T-cell (primary cell): ENCODE results near the gene CLASP1. TPM values are rescaled to one million over a fixed set of nuclear protein-coding genes. Genes with fewer than 3 reads are reported as not detected.

Source experiments
- ATAC-seq, 4 experiments: fragments of 200-7000 bp in 3 of 4; fragments of 150-1000 bp in 1 of 4; cut with Tn5 transposase; replicated peaks in 1 of 4; 1 replicate in 3 of 4; 2 replicates in 1 of 4; pipeline ENCODE4 v1.10.0; 2021; ENCODE audit warnings: moderate library complexity in 3 of 4, mild to moderate bottlenecking in 2 of 4, moderate number of reproducible peaks in 1 of 4
- CTCF ChIA-PET, 2 donors: fragments of 300-600 bp; sonication (Branson Sonifier 250); formaldehyde crosslinking; loops; one replicate each; lab custom pipeline; 2022; ENCODE audit warnings: antibody characterized with exemption in 2 of 2; lab: Charles Lee
- POLR2A ChIA-PET, 2 donors: fragments of 300-600 bp; sonication (Branson Sonifier 250); formaldehyde crosslinking; loops; one replicate each; lab custom pipeline; 2022; ENCODE audit warnings: antibody characterized with exemption in 2 of 2; lab: Charles Lee
- DNase-seq, 35 experiments: peaks; one replicate each; pipeline versions ENCODE4 v3.0.0 to v3.0.0-alpha.2; 2013 to 2023
- H3K27ac ChIP-seq: one replicate; pipeline ENCODE4 v1.5.1; 2013; ENCODE audit warnings: low read length
- H3K27me3 ChIP-seq, 2 experiments: replicated peaks in 1 of 2; 1 replicate in 1 of 2; 2 replicates in 1 of 2; pipeline versions ENCODE4 v1.6.1 to v1.7.0; 2013; ENCODE audit warnings: low read length in 1 of 2, mixed read lengths in 1 of 2; ENCODE audit not compliant: control insufficient read depth in 2 of 2, insufficient read depth in 2 of 2; ENCODE audit errors: extremely low read depth in 1 of 2
- H3K36me3 ChIP-seq, 2 donors: 1 replicate in 1 of 2; 2 replicates in 1 of 2; pipeline versions ENCODE4 v1.6.1 to v1.7.0; 2013; ENCODE audit warnings: low read length in 1 of 2; ENCODE audit not compliant: control insufficient read depth in 2 of 2, insufficient read depth in 1 of 2; ENCODE audit errors: extremely low read depth in 1 of 2
- H3K4me1 ChIP-seq, 2 experiments: 1 replicate in 1 of 2; 2 replicates in 1 of 2; pipeline versions ENCODE4 v1.6.1 to v1.7.0; 2013; ENCODE audit warnings: low read length in 2 of 2, mixed read lengths in 1 of 2; ENCODE audit not compliant: insufficient read depth in 2 of 2, control insufficient read depth in 1 of 2; ENCODE audit errors: extremely low read depth in 1 of 2
- H3K4me3 ChIP-seq, 2 donors: 1 replicate in 1 of 2; 2 replicates in 1 of 2; pipeline versions ENCODE4 v1.5.1 to v1.7.0; 2013; ENCODE audit warnings: mild to moderate bottlenecking in 2 of 2, low read length in 1 of 2, moderate library complexity in 1 of 2; ENCODE audit not compliant: control insufficient read depth in 1 of 2; ENCODE audit errors: extremely low read depth in 1 of 2
- H3K9me3 ChIP-seq: 2 replicates; pipeline ENCODE4 v1.7.0; 2013
- H3K27ac Mint-ChIP-seq, 2 donors: one replicate each; pipeline ENCODE4 v1.8.0; 2020 to 2021; ENCODE audit warnings: mild to moderate bottlenecking in 2 of 2, mixed read lengths in 2 of 2
- H3K27me3 Mint-ChIP-seq, 2 donors: one replicate each; pipeline ENCODE4 v1.8.0; 2021 to 2022; ENCODE audit warnings: mixed read lengths in 2 of 2
- H3K36me3 Mint-ChIP-seq: one replicate; pipeline ENCODE4 v1.8.0; 2021; ENCODE audit warnings: mixed read lengths
- H3K4me1 Mint-ChIP-seq, 3 donors: one replicate each; pipeline ENCODE4 v1.8.0; 2020 to 2022; ENCODE audit warnings: mixed read lengths in 3 of 3, mild to moderate bottlenecking in 1 of 3
- H3K4me3 Mint-ChIP-seq, 3 donors: one replicate each; pipeline ENCODE4 v1.8.0; 2020 to 2022; ENCODE audit warnings: mild to moderate bottlenecking in 3 of 3, mixed read lengths in 3 of 3, moderate library complexity in 3 of 3
- H3K9me3 Mint-ChIP-seq, 3 donors: one replicate each; pipeline ENCODE4 v1.8.0; 2020 to 2022; ENCODE audit warnings: mixed read lengths in 3 of 3
- whole genome bisulfite sequencing: methylation state at CpG from one replicate; pipeline ENCODE4 v1.1.5; 2013; ENCODE audit warnings: missing lambda C conversion rate; ENCODE audit not compliant: insufficient coverage; 5-methylcytosine and 5-hydroxymethylcytosine counted together
- total RNA-seq, 35 experiments: library from RNA in 6 of 35; stranded (reverse) in 6 of 35; fragments of 120-200 nt in 1 of 35; gene quantifications; one replicate each; pipeline versions ENCODE4 v1.2.1 to v1.2.4 and lab custom pipeline; 2013 to 2026

The CLASP1 gene
- total RNA-seq, 5 donors from 2014 or later (not counting 1 experiment from before 2014, with no cell fraction given), result 57.8 to 72.8 (median 65.1) TPM

DNA sequence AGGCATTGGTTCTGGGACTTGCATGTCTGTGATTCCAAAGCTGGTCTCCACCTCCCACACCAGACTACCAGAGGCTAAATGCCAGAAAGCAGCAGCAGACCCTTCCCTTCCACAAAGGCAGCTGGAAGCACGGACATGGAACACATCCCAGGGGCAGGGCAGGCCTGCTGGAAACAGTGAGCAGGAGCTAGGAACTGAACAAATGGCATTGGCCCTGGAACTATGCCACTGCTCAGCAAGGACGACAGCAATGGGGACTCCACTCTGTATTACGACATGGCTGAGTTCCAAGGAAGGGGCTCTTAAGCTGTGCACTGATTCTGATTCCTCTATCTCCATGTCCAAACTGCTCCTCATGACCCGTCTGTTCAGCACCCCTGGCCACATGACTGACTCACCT is 286.5 kb downstream of the CLASP1 start:
- Histone ChIP-seq H3K36me3 (peaks cover 20 to 81% of the 10 kb centered on the region in 2 donors), H3K9me3 (no peaks in the 10 kb centered on the region), H3K27ac (no peak overlapping the region), H3K27me3 (no peaks in the 10 kb centered on the region), H3K4me3 (no peak overlapping the region), H3K4me1 (no peaks in the 10 kb centered on the region)
- H3K9me3 Mint-ChIP-seq, result no peaks in the 10 kb centered on the region
- H3K36me3 Mint-ChIP-seq, result peaks cover 56% of the 10 kb centered on the region
- no peak overlapping the region for H3K4me3 Mint-ChIP-seq
- H3K27me3 Mint-ChIP-seq, result no peaks in the 10 kb centered on the region
- 100% methylated on average over 3 of the region's 4 CpGs for WGBS
- DNase-seq, result no peak
- ATAC-seq, result no peak
- ChIA-PET CTCF (no interaction called here), POLR2A (no interaction called here)
- no peaks in the 10 kb centered on the region for H3K4me1 Mint-ChIP-seq
- H3K27ac Mint-ChIP-seq, result no peak overlapping the region

DNA sequence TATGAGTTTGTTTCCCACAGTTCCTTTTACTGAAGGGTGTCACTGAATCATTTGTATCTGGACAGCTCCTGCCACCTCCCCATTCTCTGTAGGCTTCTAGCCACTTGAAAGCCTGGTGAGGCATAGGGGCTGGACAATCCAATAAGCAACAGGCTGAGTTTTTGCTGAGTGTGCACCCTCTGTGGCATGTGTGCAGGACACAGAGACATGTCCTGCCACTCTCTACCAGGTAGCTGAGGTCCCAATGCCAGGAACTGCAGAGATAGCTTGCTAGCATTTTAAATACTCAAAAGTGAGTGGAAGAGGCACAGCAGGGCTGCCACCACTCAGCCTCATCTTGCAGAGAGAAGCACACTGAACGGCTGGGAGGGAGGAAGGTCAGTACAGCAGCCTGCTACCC is 287.0 kb downstream of the CLASP1 start:
- POLR2A ChIA-PET, result no interaction called here
- Histone ChIP-seq H3K4me3 (no peak overlapping the region), H3K4me1 (no peaks in the 10 kb centered on the region), H3K27me3 (no peaks in the 10 kb centered on the region), H3K27ac (no peak overlapping the region), H3K9me3 (no peaks in the 10 kb centered on the region), H3K36me3 (peaks cover 19 to 81% of the 10 kb centered on the region in 2 donors)
- CTCF ChIA-PET, result no interaction called here
- Mint-ChIP-seq H3K27ac (no peak overlapping the region), H3K36me3 (peaks cover 56% of the 10 kb centered on the region), H3K9me3 (no peaks in the 10 kb centered on the region), H3K4me3 (no peak overlapping the region), H3K4me1 (no peaks in the 10 kb centered on the region), H3K27me3 (no peaks in the 10 kb centered on the region)
- ATAC-seq (no peak), DNase-seq (no peak)
- 83% methylated on average over 1 of the region's 1 CpG for WGBS

DNA sequence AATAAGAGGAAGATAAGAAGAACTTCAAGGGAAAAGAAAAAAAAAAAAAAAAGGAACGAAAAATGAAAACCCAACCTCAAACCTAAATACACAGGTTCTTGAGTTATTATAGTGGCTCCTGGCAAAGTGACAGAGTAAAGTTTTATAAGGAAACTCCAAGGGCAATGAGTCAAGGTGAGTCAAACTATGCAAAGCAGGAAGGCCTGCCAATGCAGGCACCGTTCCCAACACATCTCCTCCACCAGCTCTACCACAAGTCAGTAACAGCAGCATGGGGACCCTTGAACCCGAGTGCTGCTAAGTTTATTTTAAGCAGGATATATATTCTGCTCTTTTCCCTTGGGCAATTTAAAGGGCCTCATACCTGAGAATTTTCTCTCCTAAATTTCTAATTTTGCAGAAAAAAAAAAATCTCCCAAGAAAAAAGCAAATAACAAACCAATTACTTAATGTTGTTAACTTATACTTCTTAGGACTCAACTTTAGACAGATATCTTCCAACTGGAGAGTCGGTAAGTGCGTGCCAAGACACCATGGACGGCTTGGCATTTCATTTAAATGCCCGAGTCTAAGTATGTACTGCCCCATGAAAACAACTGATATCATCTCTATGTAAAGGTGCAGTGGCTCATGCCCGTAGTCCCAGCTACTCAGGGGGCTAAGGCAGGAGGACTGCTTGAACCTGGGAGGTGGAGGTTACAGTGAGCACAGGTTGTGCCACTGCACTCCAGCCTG is 288.5 kb downstream of the CLASP1 start:
- WGBS, result no CpG with 5 or more reads among the region's 8 CpGs
- H3K27ac Mint-ChIP-seq, result no peak overlapping the region
- ATAC-seq (no peak), DNase-seq (no peak)
- H3K27me3 ChIP-seq, result no peaks in the 10 kb centered on the region
- no peaks in the 10 kb centered on the region for H3K27me3 Mint-ChIP-seq
- H3K36me3 ChIP-seq, result peaks cover 16 to 72% of the 10 kb centered on the region in 2 donors
- ChIA-PET POLR2A (no interaction called here), CTCF (no interaction called here)
- no peaks in the 10 kb centered on the region for H3K4me1 ChIP-seq
- H3K4me3 ChIP-seq, result no peak overlapping the region
- no peaks in the 10 kb centered on the region for H3K9me3 ChIP-seq
- no peaks in the 10 kb centered on the region for H3K9me3 Mint-ChIP-seq
- peaks cover 56% of the 10 kb centered on the region for H3K36me3 Mint-ChIP-seq
- no peaks in the 10 kb centered on the region for H3K4me1 Mint-ChIP-seq
- no peak overlapping the region for H3K27ac ChIP-seq
- H3K4me3 Mint-ChIP-seq, result no peak overlapping the region

DNA sequence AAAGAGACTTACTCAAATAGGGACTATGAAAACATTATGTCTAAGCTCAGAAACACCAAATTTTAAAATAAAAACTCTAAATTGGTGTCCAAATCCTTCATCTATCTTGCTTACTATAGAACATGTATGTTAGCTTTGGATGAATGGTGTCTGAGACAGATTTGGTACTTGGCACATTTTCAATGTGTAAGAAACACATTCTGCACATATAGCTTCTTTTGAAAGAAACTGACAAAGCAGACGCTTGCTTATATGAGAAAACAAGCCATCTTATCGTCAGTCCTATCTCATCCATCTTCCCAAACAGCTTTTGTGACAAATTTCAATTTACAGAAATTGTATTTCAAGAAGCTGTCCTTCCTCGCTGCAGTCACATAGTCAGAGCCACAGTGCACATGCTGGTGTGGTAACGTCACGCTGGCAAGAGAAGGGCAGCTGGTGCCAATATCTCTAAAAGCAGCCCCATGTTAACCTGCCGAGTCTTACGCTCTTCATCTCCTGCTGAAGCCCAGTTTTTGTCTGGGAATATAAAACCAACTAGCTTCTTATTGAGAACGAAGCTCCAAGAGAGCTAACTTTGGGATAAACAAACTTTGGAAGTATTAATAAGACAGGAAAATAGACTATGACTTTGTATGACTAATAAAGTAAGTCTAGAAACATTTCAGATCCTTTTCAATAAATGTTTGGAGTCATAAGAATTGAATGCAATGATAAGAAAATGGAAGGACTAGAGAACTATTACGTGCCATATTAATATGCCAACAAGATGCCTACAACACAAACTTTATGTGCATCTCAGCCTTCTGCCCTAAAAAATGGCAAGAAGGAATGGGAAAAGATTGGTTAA is 289.3 kb downstream of the CLASP1 start:
- ChIA-PET POLR2A (no interaction called here), CTCF (no interaction called here)
- no peak for ATAC-seq
- WGBS, result 96% methylated on average over 4 of the region's 9 CpGs
- Mint-ChIP-seq H3K4me3 (no peak overlapping the region), H3K36me3 (peaks cover 52% of the 10 kb centered on the region), H3K27me3 (no peaks in the 10 kb centered on the region), H3K9me3 (no peaks in the 10 kb centered on the region), H3K27ac (no peak overlapping the region), H3K4me1 (no peaks in the 10 kb centered on the region)
- Histone ChIP-seq H3K27me3 (no peaks in the 10 kb centered on the region), H3K4me1 (no peaks in the 10 kb centered on the region), H3K27ac (no peak overlapping the region), H3K4me3 (no peak overlapping the region), H3K36me3 (peaks cover 16 to 68% of the 10 kb centered on the region in 2 donors), H3K9me3 (no peaks in the 10 kb centered on the region)
- no peak for DNase-seq

DNA sequence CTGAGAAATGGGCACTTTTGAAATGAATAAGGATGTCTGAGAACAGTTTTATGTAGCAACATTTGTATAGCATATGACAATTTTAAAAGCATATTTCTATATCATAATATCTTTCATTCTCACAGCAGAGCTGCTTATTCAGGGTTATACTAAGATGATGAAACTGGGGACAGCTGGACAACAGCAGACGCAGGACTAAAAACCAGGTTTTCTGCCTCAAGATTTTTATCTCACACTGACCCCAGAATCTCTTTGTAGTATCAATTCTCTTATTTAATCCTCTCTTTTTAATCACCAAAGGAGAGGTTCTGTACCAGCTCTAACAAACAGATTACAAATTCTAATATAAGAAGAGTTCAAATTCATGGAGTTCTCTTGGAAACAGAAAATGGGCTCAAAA is 290.1 kb downstream of the CLASP1 start:
- Histone ChIP-seq H3K4me3 (no peak overlapping the region), H3K36me3 (peaks cover 21 to 74% of the 10 kb centered on the region in 2 donors), H3K9me3 (no peaks in the 10 kb centered on the region), H3K4me1 (no peaks in the 10 kb centered on the region), H3K27me3 (no peaks in the 10 kb centered on the region), H3K27ac (no peak overlapping the region)
- POLR2A ChIA-PET, result no interaction called here
- DNase-seq (no peak), ATAC-seq (no peak)
- no peak overlapping the region for H3K4me3 Mint-ChIP-seq
- H3K36me3 Mint-ChIP-seq, result peaks cover 55% of the 10 kb centered on the region
- no peaks in the 10 kb centered on the region for H3K27me3 Mint-ChIP-seq
- no CpG with 5 or more reads among the region's 1 CpG for WGBS
- H3K9me3 Mint-ChIP-seq, result no peaks in the 10 kb centered on the region
- no peaks in the 10 kb centered on the region for H3K4me1 Mint-ChIP-seq
- CTCF ChIA-PET, result no interaction called here
- H3K27ac Mint-ChIP-seq, result peak overlapping the region in 1 of 2 donors; percentile 5

DNA sequence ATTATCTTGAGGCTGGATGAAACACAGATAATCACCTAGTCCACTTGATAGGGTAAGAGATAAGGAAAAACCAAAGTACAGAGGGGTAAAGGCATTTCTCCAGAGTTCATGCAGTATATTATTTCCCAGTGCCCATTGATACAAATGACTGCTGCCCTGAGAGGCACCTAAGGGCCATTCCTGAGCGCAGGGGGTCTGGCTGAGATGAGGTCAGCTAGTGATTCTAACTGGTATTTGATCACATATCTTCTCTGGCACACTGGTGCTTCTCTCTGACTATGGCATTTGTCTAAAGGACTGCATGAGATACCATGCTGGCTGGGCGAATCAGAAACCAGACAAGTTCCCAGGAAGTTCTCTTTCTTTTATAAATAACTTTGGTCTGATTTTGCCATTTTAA is 291.0 kb downstream of the CLASP1 start:
- peaks cover 56% of the 10 kb centered on the region for H3K36me3 Mint-ChIP-seq

More for the DNA sequence above, 291.0 kb downstream of the CLASP1 start:
- Histone ChIP-seq H3K4me1 (no peaks in the 10 kb centered on the region), H3K36me3 (peaks cover 24 to 74% of the 10 kb centered on the region in 2 donors), H3K4me3 (no peak overlapping the region), H3K27ac (no peak overlapping the region), H3K27me3 (no peaks in the 10 kb centered on the region), H3K9me3 (no peaks in the 10 kb centered on the region)
- Mint-ChIP-seq H3K27me3 (no peaks in the 10 kb centered on the region), H3K4me1 (no peaks in the 10 kb centered on the region), H3K4me3 (no peak overlapping the region), H3K9me3 (no peaks in the 10 kb centered on the region), H3K27ac (no peak overlapping the region)
- no peak for ATAC-seq
- ChIA-PET CTCF (no interaction called here), POLR2A (no interaction called here)
- WGBS, result 100% methylated on average over 1 of the region's 2 CpGs
- DNase-seq, result no peak
